AG10803 (cell line): Measurements from ENCODE around the gene CCM2.
"Not testable (repeated sequence)": the region's sequence is repeated elsewhere in the genome, so short reads cannot be mapped to it uniquely, and the experiment has no call there.

Experiments
- DNase-seq: peaks from one replicate; pipeline ENCODE4 v3.0.0; 2010; ENCODE audit warnings: low read depth
- H3K4me3 ChIP-seq: 2 replicates; pipeline ENCODE4 v1.5.1; 2011; ENCODE audit warnings: mild to moderate bottlenecking, low read length, control low read depth
- CTCF ChIP-seq: conservative IDR thresholded peaks from 2 replicates; pipeline ENCODE4 v1.5.1; 2011; ENCODE audit warnings: mild to moderate bottlenecking, low read length, control low read depth, inconsistent platforms

CCM2 gene

GRCh38 chr7:45013465-45013967, 13.5 kb downstream of the CCM2 start:
- DNase-seq, result no peak
- no peak for TF ChIP-seq CTCF
- H3K4me3 ChIP-seq, result no peak overlapping the region

GRCh38 chr7:45015313-45015712, 15.3 kb downstream of the CCM2 start:
- H3K4me3 ChIP-seq, result no peak overlapping the region
- TF ChIP-seq CTCF, result no peak
- DNase-seq, result no peak

- no peak for TF ChIP-seq CTCF
- no peak for DNase-seq
- no peak overlapping the region for H3K4me3 ChIP-seq
Observed at GRCh38 chr7:45017253-45017652, 17.3 kb downstream of the CCM2 start.

GRCh38 chr7:45020915-45021314, 20.9 kb downstream of the CCM2 start:
- no peak for TF ChIP-seq CTCF
- H3K4me3 ChIP-seq, result no peak overlapping the region
- no peak for DNase-seq

GRCh38 chr7:45021604-45022296, 21.7 kb downstream of the CCM2 start:
- DNase-seq, result peak; percentile 51
- no peak overlapping the region for H3K4me3 ChIP-seq
- no peak for TF ChIP-seq CTCF

- no peak for TF ChIP-seq CTCF
Observed at GRCh38 chr7:45024126-45024744, 24.2 kb downstream of the CCM2 start.

GRCh38 chr7:45025473-45025872, 25.5 kb downstream of the CCM2 start:
- DNase-seq, H3K4me3 ChIP-seq: not testable (repeated sequence)

More at GRCh38 chr7:45024126-45024744, 24.2 kb downstream of the CCM2 start:
- H3K4me3 ChIP-seq, result no peak overlapping the region
- DNase-seq, result no peak
